Activated naive CD4-positive, alpha-beta T cell treated with anti-CD3 and anti-CD28 coated beads, Interleukin-2, amount 50 U/mL, for 72 hours (primary cell): ENCODE measurements around the gene CASP10. TPM values are rescaled to one million over a fixed set of nuclear protein-coding genes. Genes with fewer than 3 reads are reported as not detected.

Source experiments
- ATAC-seq, 2 donors: fragments of 150-1000 bp; cut with Tn5 transposase; 2 replicates each; pipeline ENCODE4 v1.10.0; 2021; ENCODE audit warnings: mild to moderate bottlenecking in 2 of 2, moderate library complexity in 2 of 2
- DNase-seq, 2 donors: peaks; one replicate each; pipeline ENCODE4 v3.0.0; 2021 to 2022; ENCODE audit warnings: low spot score in 2 of 2
- H3K27ac Mint-ChIP-seq, 2 donors: one replicate each; pipeline ENCODE4 v1.8.0; 2022; ENCODE audit warnings: mild to moderate bottlenecking in 2 of 2, mixed read lengths in 2 of 2
- H3K36me3 Mint-ChIP-seq, 2 donors: one replicate each; pipeline ENCODE4 v1.8.0; 2022; ENCODE audit warnings: mixed read lengths in 2 of 2
- H3K9me3 Mint-ChIP-seq, 2 donors: one replicate each; pipeline ENCODE4 v1.8.0; 2022; ENCODE audit warnings: mixed read lengths in 2 of 2
- total RNA-seq, 2 donors: library from RNA; stranded (reverse); gene quantifications; one replicate each; pipeline ENCODE4 v1.2.3, GENCODE V29; 2022

CASP10 gene
- total RNA-seq, 2 donors from 2014 or later = 23.5 to 25.1 TPM

DNA sequence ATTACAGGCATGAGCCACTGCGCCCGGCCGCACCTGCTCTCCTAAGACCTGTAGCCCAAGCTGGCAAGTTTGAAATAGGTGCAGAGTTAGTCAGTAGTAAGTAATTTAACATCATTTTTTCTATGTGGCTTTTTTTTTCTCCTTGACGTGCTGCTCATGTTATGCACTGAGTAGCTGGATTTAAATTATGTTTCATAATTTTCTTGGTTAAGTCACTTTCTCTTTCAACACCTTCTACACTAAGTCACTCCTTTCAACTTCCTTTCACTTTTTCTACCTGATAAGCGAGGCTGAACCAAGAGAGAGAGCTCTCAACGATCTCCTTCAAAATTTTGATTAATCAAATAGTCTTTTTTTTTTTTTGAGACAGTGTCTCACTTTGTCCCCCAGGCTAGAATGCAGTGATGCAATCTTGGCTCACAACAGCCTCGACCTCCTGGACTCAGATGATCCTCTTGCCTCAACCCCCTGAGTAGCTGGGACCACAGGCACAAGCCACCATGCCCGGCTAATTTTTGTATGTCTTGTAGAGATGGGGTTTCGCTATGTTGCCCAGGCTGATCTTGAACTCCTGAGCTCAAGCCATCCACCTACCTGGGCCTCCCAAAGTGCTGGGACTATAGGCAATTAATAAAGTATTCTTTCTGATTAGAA, 90.5 kb downstream of the CASP10 start:
- H3K9me3 Mint-ChIP-seq = no peaks in the 10 kb centered on the region
- DNase-seq (no peak), ATAC-seq (peak; percentile 70 to 76)
- peak overlapping the region; percentile 62 to 65 for H3K27ac Mint-ChIP-seq
- peaks cover 12 to 72% of the 10 kb centered on the region in 2 donors for H3K36me3 Mint-ChIP-seq

DNA sequence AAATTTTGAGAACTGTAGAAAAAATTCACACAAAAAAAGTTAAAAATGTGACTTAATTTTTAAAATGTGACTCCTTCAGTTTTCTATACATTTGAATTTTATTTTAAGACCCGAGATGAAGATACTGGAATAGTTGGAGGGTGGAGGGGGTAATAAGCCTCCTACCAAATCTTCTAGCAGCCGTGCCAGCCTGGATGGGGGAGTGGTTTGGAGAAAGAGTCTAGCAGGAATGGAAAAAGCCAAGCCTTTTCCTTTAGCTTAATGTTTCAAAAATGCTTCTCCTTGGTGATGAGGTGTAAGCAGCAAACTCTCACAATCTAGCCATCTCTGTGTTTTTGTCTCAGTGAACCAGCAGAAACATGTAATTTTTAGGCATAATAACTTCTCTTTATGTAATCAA, 92.1 kb downstream of the CASP10 start:
- no peak overlapping the region for H3K27ac Mint-ChIP-seq
- H3K36me3 Mint-ChIP-seq = peaks cover 17 to 76% of the 10 kb centered on the region in 2 donors
- DNase-seq (no peak), ATAC-seq (no peak)
- H3K9me3 Mint-ChIP-seq = peaks cover 0 to 7% of the 10 kb centered on the region in 2 donors

GRCh38 chr2:201275990-201276389, 93.0 kb downstream of the CASP10 start:
- Mint-ChIP-seq H3K36me3 (peaks cover 23 to 78% of the 10 kb centered on the region in 2 donors), H3K27ac (peak overlapping the region in 1 of 2 donors; percentile 60), H3K9me3 (peaks cover 0 to 13% of the 10 kb centered on the region in 2 donors)
- ATAC-seq (no peak), DNase-seq (no peak)

DNA sequence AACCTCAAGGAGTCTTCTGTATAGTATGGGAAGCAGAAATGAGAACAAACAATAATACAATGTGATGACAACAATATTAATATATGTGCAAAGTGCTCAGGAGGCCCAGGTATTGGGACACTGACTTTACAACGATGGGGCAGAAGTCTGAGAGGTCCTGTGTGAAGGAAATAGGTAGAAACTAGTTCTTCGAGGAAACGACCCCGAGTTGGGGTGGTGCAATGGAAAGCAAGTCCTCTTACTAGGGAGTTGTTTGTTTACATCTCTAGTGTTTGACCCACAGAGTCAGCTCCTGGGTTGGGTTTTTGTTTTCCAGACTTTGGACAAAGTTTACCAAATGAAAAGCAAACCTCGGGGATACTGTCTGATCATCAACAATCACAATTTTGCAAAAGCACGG, 93.6 kb downstream of the CASP10 start:
- no peak for DNase-seq
- peak overlapping the region in 1 of 2 donors; percentile 60 for H3K27ac Mint-ChIP-seq
- peaks cover 23 to 74% of the 10 kb centered on the region in 2 donors for H3K36me3 Mint-ChIP-seq
- H3K9me3 Mint-ChIP-seq = peaks cover 0 to 13% of the 10 kb centered on the region in 2 donors
- ATAC-seq = no peak

Other genes starting within 250 kb of the CASP10 start
- 10 to 100 TPM; 74.6 to 88.0 TPM for gene ORC2, start 219.5 kb upstream of the CASP10 start, total RNA-seq
- 10 to 100 TPM; 20.1 to 42.1 TPM for gene HYCC2, start 111.5 kb upstream of the CASP10 start, total RNA-seq
- 100 to 1,000 TPM; 112 to 128 TPM for gene NDUFB3, start 111.1 kb upstream of the CASP10 start, total RNA-seq
- 100 to 1,000 TPM; 275 to 321 TPM for gene CFLAR, start 67.0 kb upstream of the CASP10 start, total RNA-seq
- 10 to 100 TPM; 40.4 to 74.3 TPM for gene CASP8, start 77.4 kb downstream of the CASP10 start, total RNA-seq
- 1 to 10 TPM in 1 of 2 donors, under 1 TPM in 1; 0.43 to 1.0 TPM for gene FLACC1, start 174.2 kb downstream of the CASP10 start, total RNA-seq